H9 (cell line): ENCODE results near the gene TBC1D5. TPM values are rescaled to one million over a fixed set of nuclear protein-coding genes. Genes with fewer than 3 reads are reported as not detected.

ENCODE experiments used
- DNase-seq: peaks from one replicate; pipeline ENCODE4 v3.0.0-alpha.2; 2017
- H2AFZ ChIP-seq: one replicate; pipeline ENCODE4 v1.6.1; 2013; ENCODE audit warnings: mild to moderate bottlenecking, low read length, control low read depth, moderate library complexity
- H2AK5ac ChIP-seq: 2 replicates; pipeline ENCODE4 v1.6.1; 2013; ENCODE audit warnings: low read length, control low read depth, mixed read lengths; ENCODE audit not compliant: insufficient read length
- H2BK120ac ChIP-seq: one replicate; pipeline ENCODE4 v1.6.1; 2013; ENCODE audit warnings: low read depth, mild to moderate bottlenecking, low read length, control low read depth, inconsistent platforms; ENCODE audit not compliant: poor library complexity, severe bottlenecking
- H2BK12ac ChIP-seq: 2 replicates; pipeline ENCODE4 v1.6.1; 2013; ENCODE audit warnings: low read length, control low read depth, mixed read lengths, low read depth; ENCODE audit not compliant: insufficient read length
- H2BK15ac ChIP-seq: 2 replicates; pipeline ENCODE4 v1.6.1; 2013; ENCODE audit warnings: low read depth, low read length, control low read depth
- H2BK20ac ChIP-seq: one replicate; pipeline ENCODE4 v1.6.1; 2013; ENCODE audit warnings: low read depth, mild to moderate bottlenecking, low read length, control low read depth, inconsistent platforms; ENCODE audit not compliant: poor library complexity, severe bottlenecking
- H2BK5ac ChIP-seq: 2 replicates; pipeline ENCODE4 v1.6.1; 2013; ENCODE audit warnings: low read length, control low read depth, mixed read lengths; ENCODE audit not compliant: insufficient read length
- H3K14ac ChIP-seq: 2 replicates; pipeline ENCODE4 v1.6.1; 2013; ENCODE audit warnings: low read length, control low read depth; ENCODE audit not compliant: insufficient read depth
- H3K18ac ChIP-seq: 2 replicates; pipeline ENCODE4 v1.6.1; 2013; ENCODE audit warnings: low read depth, mild to moderate bottlenecking, mixed read lengths, low read length, control low read depth; ENCODE audit not compliant: insufficient read length
- H3K23ac ChIP-seq: 2 replicates; pipeline ENCODE4 v1.6.1; 2013; ENCODE audit warnings: low read length, control low read depth, mixed read lengths, low read depth; ENCODE audit not compliant: insufficient read length
- H3K23me2 ChIP-seq: 2 replicates; pipeline ENCODE4 v1.6.1; 2013; ENCODE audit warnings: low read depth, mild to moderate bottlenecking, mixed read lengths, low read length, control low read depth; ENCODE audit not compliant: insufficient read length, poor library complexity, severe bottlenecking
- H3K27ac ChIP-seq: 2 replicates; pipeline ENCODE4 v1.5.1; 2013; ENCODE audit warnings: low read length, control low read depth, mixed read lengths, low read depth; ENCODE audit not compliant: insufficient read length
- H3K27me3 ChIP-seq: 2 replicates; pipeline ENCODE4 v1.6.1; 2013; ENCODE audit warnings: low read length, control low read depth, inconsistent platforms; ENCODE audit not compliant: insufficient read depth
- H3K4ac ChIP-seq: 2 replicates; pipeline ENCODE4 v1.6.1; 2013; ENCODE audit warnings: low read depth, mild to moderate bottlenecking, control low read depth, inconsistent platforms, low read length, moderate library complexity
- H3K4me1 ChIP-seq: 2 replicates; pipeline ENCODE4 v1.6.1; 2013; ENCODE audit warnings: low read length, control low read depth, inconsistent platforms; ENCODE audit not compliant: insufficient read depth
- H3K4me2 ChIP-seq: 2 replicates; pipeline ENCODE4 v1.6.1; 2013; ENCODE audit warnings: low read length, control low read depth, mixed read lengths; ENCODE audit not compliant: insufficient read length, insufficient read depth
- H3K56ac ChIP-seq: 2 replicates; pipeline ENCODE4 v1.6.1; 2013; ENCODE audit warnings: low read depth, mild to moderate bottlenecking, mixed read lengths, low read length, control low read depth; ENCODE audit not compliant: insufficient read length
- H3K79me1 ChIP-seq: 2 replicates; pipeline ENCODE4 v1.6.1; 2013; ENCODE audit warnings: low read depth, mild to moderate bottlenecking, moderate library complexity, low read length, control low read depth, inconsistent platforms; ENCODE audit not compliant: insufficient read depth, poor library complexity, severe bottlenecking
- H3K79me2 ChIP-seq: 2 replicates; pipeline ENCODE4 v1.6.1; 2013; ENCODE audit warnings: low read length, control low read depth, inconsistent platforms; ENCODE audit not compliant: insufficient read depth
- H3K9ac ChIP-seq: 2 replicates; pipeline ENCODE4 v1.6.1; 2013; ENCODE audit warnings: low read length, control low read depth, mixed read lengths; ENCODE audit not compliant: insufficient read length; ENCODE audit errors: extremely low read depth
- H3K9me3 ChIP-seq: one replicate; pipeline ENCODE4 v1.6.1; 2013; ENCODE audit warnings: low read depth, low read length, inconsistent platforms; ENCODE audit not compliant: control insufficient read depth
- H3T11ph ChIP-seq: one replicate; pipeline ENCODE4 v1.6.1; 2013; ENCODE audit warnings: mild to moderate bottlenecking, low read length, control low read depth, inconsistent platforms
- H4K20me1 ChIP-seq: one replicate; pipeline ENCODE4 v1.6.1; 2013; ENCODE audit not compliant: control insufficient read depth, insufficient read length, insufficient read depth
- H4K5ac ChIP-seq: 2 replicates; pipeline ENCODE4 v1.6.1; 2013; ENCODE audit warnings: low read depth, mild to moderate bottlenecking, mixed read lengths, low read length, control low read depth; ENCODE audit not compliant: insufficient read length
- H4K8ac ChIP-seq: replicated peaks from 2 replicates; pipeline ENCODE4 v1.6.1; 2013; ENCODE audit warnings: low read length, control low read depth, mixed read lengths, low read depth; ENCODE audit not compliant: insufficient read length
- H4K91ac ChIP-seq: 2 replicates; pipeline ENCODE4 v1.6.1; 2013; ENCODE audit warnings: low read depth, mild to moderate bottlenecking, moderate library complexity, mixed read lengths, low read length, control low read depth; ENCODE audit not compliant: insufficient read length
- H3K27ac Mint-ChIP-seq, 3 experiments: 2 replicates in 2 of 3; 3 replicates in 1 of 3; pipeline ENCODE4 v1.8.0; 2020 to 2021; ENCODE audit warnings: mixed read lengths in 3 of 3, mild to moderate bottlenecking in 1 of 3, moderate library complexity in 1 of 3
- H3K27me3 Mint-ChIP-seq: 2 replicates; pipeline ENCODE4 v1.8.0; 2021; ENCODE audit warnings: low read depth, mild to moderate bottlenecking, moderate library complexity, mixed read lengths
- H3K36me3 Mint-ChIP-seq, 3 experiments: 2 replicates in 2 of 3; 3 replicates in 1 of 3; pipeline ENCODE4 v1.8.0; 2020 to 2021; ENCODE audit warnings: low read depth in 3 of 3, mixed read lengths in 3 of 3; ENCODE audit not compliant: insufficient read depth in 1 of 3
- H3K4me1 Mint-ChIP-seq, 2 experiments: 2 replicates each; pipeline ENCODE4 v1.8.0; 2020; ENCODE audit warnings: mixed read lengths in 2 of 2
- H3K4me3 Mint-ChIP-seq, 2 experiments: 2 replicates in 1 of 2; 3 replicates in 1 of 2; pipeline ENCODE4 v1.8.0; 2020 to 2021; ENCODE audit warnings: mild to moderate bottlenecking in 2 of 2, mixed read lengths in 2 of 2, moderate library complexity in 1 of 2
- H3K9me3 Mint-ChIP-seq, 2 experiments: 2 replicates in 1 of 2; 3 replicates in 1 of 2; pipeline ENCODE4 v1.8.0; 2020; ENCODE audit warnings: mild to moderate bottlenecking in 2 of 2, mixed read lengths in 2 of 2, moderate library complexity in 1 of 2
- WGBS: extraction: QIAGEN DNeasy Blood & Tissue Kit; methylation state at CpG from one replicate; pipeline ENCODE4 v1.1.7; 2013; ENCODE audit warnings: missing lambda C conversion rate, low lambda C conversion rate, mixed read lengths; ENCODE audit not compliant: insufficient read length; ENCODE audit errors: extremely low coverage; 5-methylcytosine and 5-hydroxymethylcytosine counted together
- total RNA-seq: library from RNA; stranded (reverse); gene quantifications from 2 replicates; pipeline ENCODE4 v1.2.1, GENCODE V29; 2021
- TF ChIP-seq, protein P1 (sequence below): fragments of 200-600 bp; sonication (generic); conservative IDR thresholded peaks from 3 replicates; pipeline ENCODE4 v1.8.0; 2021; ENCODE audit warnings: antibody characterized with exemption, mild to moderate bottlenecking

Gene TBC1D5
- total RNA-seq, 1 experiment from 2014 or later = 25.0 TPM

DNA sequence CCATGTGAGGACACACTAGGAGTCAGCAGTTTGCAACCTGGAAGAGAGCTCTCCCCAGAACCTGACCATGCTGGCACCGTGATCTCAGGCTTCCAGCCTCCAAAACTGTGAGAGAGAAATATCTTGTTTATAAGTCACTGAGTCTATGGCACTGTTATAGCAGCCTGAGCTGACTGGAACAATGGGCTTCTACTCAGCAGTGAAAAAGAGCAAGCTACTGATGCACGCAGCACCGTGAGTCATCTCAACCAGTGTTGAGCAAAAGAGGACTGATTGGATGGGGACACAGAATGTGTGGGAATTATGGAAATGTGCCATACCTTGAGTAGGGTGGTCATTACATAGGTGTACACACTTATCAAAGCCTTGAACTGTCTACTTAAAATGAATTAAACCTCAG, 627.2 kb downstream of the TBC1D5 start:
- H3K36me3 Mint-ChIP-seq = peaks cover 0 to 4% (median 0%) of the 10 kb centered on the region in 3 experiments; a peak in 1 of 7 replicates

More for the DNA sequence above, 627.2 kb downstream of the TBC1D5 start:
- Histone ChIP-seq H3K14ac (no peak overlapping the region), H2AK5ac (no peak overlapping the region), H3K79me1 (no peaks in the 10 kb centered on the region), H3K18ac (no peak overlapping the region), H3K27ac (no peak overlapping the region), H3K79me2 (no peaks in the 10 kb centered on the region), H2BK15ac (no peak overlapping the region), H4K91ac (no peak overlapping the region), H2BK20ac (no peak overlapping the region), H4K5ac (no peak overlapping the region), H3K4ac (no peak overlapping the region), H3K4me1 (no peaks in the 10 kb centered on the region), H4K8ac (no peak overlapping the region), H3K23ac (no peak overlapping the region), H2BK120ac (no peak overlapping the region), H3K56ac (no peak overlapping the region), H3K23me2 (no peaks in the 10 kb centered on the region), H3T11ph (no peak overlapping the region), H3K4me2 (no peak overlapping the region), H3K9me3 (no peaks in the 10 kb centered on the region), H2BK12ac (no peak overlapping the region), H3K27me3 (no peaks in the 10 kb centered on the region), H4K20me1 (no peaks in the 10 kb centered on the region), H3K9ac (no peak overlapping the region), H2BK5ac (no peak overlapping the region), H2AFZ (no peak overlapping the region)
- no peak for DNase-seq
- Mint-ChIP-seq H3K4me1 (no peaks in the 10 kb centered on the region; a peak in 1 of 4 replicates), H3K9me3 (no peaks in the 10 kb centered on the region; a peak in 2 of 5 replicates), H3K4me3 (no peak overlapping the region), H3K27me3 (peaks cover 2% of the 10 kb centered on the region; the same call in 1 of the 2 replicates), H3K27ac (no peak overlapping the region)
- WGBS = no CpG with 5 or more reads among the region's 3 CpGs
- TF ChIP-seq, protein P1, sequence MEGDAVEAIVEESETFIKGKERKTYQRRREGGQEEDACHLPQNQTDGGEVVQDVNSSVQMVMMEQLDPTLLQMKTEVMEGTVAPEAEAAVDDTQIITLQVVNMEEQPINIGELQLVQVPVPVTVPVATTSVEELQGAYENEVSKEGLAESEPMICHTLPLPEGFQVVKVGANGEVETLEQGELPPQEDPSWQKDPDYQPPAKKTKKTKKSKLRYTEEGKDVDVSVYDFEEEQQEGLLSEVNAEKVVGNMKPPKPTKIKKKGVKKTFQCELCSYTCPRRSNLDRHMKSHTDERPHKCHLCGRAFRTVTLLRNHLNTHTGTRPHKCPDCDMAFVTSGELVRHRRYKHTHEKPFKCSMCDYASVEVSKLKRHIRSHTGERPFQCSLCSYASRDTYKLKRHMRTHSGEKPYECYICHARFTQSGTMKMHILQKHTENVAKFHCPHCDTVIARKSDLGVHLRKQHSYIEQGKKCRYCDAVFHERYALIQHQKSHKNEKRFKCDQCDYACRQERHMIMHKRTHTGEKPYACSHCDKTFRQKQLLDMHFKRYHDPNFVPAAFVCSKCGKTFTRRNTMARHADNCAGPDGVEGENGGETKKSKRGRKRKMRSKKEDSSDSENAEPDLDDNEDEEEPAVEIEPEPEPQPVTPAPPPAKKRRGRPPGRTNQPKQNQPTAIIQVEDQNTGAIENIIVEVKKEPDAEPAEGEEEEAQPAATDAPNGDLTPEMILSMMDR = no peak
